Mammary epithelial cell (primary cell): Measurements from ENCODE around the gene GFOD1.

Source experiments
- EZH2 ChIP-seq: IDR thresholded peaks from 2 replicates; pipeline ENCODE4 v1.6.1; 2012; ENCODE audit warnings: low read length, inconsistent platforms, borderline replicate concordance
- TF ChIP-seq, protein P1 (sequence below), 2 donors: IDR thresholded peaks in 1 of 2; conservative IDR thresholded peaks in 1 of 2; 2 replicates each; pipeline ENCODE4 v1.5.1; 2011 to 2012; ENCODE audit warnings: inconsistent platforms in 2 of 2, low read length in 2 of 2, mild to moderate bottlenecking in 2 of 2, control low read depth in 1 of 2, low read depth in 1 of 2; ENCODE audit not compliant: insufficient read depth in 1 of 2; ENCODE audit errors: extremely low read depth in 1 of 2

DNA sequence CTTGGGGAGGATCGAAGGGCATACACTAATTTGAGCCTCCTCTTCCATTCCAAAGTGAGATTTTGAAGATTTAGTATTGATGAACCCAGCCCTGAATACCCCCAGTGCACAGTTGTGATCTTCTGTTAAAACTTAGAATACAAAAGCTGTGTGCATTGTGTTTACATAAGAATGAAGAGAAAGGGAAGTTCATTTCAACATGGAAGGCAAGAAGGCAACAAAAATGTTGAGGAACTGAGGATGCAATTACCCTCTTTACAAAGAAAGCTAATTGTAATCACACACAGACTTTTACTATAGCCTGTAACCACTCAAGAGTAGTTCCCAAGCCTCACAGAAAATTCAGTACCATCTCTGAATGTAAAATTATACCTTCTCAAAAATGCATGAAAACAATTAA lies 49.3 kb downstream of the GFOD1 start:
- TF ChIP-seq, protein P1, sequence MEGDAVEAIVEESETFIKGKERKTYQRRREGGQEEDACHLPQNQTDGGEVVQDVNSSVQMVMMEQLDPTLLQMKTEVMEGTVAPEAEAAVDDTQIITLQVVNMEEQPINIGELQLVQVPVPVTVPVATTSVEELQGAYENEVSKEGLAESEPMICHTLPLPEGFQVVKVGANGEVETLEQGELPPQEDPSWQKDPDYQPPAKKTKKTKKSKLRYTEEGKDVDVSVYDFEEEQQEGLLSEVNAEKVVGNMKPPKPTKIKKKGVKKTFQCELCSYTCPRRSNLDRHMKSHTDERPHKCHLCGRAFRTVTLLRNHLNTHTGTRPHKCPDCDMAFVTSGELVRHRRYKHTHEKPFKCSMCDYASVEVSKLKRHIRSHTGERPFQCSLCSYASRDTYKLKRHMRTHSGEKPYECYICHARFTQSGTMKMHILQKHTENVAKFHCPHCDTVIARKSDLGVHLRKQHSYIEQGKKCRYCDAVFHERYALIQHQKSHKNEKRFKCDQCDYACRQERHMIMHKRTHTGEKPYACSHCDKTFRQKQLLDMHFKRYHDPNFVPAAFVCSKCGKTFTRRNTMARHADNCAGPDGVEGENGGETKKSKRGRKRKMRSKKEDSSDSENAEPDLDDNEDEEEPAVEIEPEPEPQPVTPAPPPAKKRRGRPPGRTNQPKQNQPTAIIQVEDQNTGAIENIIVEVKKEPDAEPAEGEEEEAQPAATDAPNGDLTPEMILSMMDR (conservative IDR thresholded peaks at IDR 0.05 in 1 of 2, IDR thresholded peaks at IDR 0.05 in 1 of 2; ENCODE audit: extremely low read depth in 1 of 2, insufficient read depth in 1 of 2, low read depth in 1 of 2, low read length in 2 of 2) = no peak
- TF ChIP-seq EZH2 = no peak
